ENCODE measurements around the gene IDH3B.
"Not testable (repeated sequence)": the region's sequence is repeated elsewhere in the genome, so short reads cannot be mapped to it uniquely, and the experiment has no call there.

IDH3B gene

DNA sequence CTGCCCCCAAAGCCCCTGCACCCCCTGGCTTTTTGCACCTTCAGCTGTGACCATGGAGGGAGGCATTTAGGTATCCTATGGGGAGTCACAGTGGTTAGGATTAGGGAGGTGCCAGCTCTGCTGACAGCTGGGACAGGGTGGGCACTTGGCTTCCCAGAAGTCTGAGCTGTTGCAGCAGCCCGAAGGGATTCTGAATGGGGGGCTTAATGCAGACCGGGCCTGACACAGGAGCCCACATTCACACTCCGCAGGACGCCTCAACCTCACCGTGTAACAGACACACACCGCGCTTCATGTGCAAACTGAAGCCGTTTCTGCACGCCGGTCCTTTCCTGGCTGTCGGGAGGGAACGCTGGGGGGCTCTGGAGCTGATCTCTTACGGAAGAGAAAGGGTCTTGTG lies 30.5 kb upstream of the IDH3B start:
- DNase-seq (ENCODE audit: low read depth) = no peak

DNA sequence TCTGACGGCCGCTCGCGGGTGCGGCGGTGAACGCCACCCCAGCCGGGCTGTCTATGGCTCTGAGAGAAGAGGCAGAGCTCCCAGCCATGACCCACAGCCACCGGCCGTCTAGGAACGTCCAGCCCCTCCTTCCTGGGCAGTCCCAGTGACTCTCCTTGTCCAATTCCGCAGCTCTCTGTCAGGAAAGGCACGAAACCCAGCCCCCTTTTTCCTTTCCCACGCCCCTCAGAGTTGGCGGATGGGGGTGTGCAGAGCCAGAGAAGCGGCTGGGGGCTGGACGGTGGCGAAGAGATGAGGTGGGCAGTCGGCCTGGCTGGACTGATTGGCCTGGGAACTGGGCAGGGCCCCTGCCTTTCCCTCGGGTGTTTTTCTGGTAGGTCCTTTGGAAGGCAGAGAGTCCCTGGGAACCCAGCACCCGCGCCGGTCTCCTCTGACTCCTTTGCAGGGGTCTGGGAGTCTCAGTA lies 30.0 kb upstream of the IDH3B start:
- no peak for DNase-seq (ENCODE audit: low read depth)

DNA sequence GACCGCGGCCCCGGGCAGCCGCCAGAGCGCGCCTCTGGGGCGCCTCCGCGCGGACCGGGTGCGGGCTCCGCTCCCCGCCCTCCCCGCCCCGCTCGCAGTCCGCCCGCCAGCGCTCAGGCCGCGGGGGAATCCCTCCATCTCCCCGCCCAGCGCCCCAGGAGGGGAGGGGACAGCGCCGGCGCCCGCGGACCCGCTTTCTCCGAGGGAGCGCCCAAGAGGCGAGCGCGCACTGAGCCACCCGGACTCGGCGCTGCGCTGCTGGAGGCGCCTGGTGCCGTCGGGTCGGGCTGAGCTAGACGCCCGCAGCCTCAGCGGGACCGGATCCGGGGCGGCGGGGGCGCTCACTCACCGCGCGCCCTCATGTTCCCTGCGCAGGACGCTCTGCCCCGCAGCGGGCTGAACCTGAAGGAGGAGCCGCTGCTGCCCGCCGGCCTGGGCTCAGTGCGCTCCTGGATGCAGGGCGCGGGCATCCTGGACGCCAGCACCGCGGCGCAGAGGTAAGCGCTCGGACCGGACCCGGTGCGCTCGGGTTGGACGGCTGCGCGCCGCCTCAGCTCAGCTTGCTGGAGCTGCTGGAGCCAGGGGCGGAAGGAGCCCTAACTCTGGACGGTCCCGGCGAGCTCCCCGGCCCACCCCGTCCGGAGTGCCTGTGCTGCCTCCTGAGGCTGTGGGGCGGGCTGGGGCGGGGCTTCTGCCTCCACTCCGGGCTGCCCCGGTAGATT lies 29.4 kb upstream of the IDH3B start:
- no peak for DNase-seq (ENCODE audit: low read depth)

DNA sequence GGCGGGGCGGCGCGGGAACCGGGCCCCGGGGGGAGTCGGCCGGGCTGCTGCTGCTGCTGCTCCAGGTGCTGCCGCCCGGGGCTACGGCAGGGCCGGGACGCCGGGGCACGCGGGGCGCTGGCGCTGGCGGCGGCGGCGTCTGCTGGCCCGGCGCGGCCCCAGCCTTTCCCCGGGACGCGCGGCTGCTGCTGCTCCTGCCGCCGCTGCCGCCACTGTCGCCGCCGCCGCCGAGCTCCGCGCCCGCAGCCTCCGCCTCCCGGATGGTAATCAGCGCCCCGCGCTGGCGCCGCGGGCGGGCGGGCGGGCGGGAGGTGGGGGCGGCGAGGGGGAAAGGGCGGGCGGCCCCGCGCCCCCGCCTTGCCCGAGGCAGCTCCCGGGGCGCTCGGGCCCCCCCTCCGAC lies 28.9 kb upstream of the IDH3B start:
- no peak for DNase-seq (ENCODE audit: low read depth)

DNA sequence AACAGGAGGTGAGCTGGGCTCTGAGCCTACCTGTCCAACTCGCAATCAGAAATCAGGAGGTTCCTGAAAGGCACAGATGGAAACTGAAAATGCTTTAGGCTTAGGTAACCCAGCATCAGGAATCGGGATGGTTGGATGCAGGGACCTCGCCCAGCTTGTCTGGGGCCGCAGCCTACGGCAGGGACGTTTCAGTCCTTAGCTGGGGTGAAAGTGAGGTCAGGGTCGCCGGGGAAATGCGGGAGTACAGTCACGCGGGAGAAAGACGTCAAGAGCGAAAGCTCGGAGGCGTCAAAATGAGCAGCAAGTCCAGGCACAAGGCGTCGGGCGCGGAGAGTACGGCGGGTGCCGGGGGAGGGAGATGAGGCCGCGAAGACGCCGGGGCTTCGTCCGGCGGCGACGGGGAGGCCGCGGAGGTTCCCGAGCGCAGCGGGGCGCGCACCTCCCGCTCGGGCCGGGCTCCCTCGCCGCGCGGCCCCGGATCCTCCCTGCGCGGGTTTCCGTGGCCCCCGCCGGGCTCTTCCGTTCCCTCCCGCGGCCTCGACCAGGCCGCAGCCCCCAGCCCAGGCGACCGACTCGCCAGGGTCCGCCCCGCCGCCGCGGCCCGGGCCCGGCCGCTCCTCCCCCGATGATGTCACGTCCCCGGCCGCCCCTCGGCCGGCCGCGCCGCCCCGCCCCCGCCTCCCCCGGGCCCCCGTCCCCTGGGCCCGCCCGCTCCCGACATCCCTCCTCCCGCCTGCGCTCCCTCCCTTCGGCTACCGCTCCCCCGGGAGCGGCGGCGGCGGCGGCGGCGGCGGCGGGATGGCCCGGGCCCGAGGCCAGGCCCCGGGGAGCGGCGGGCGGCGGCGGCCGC lies 28.2 kb upstream of the IDH3B start, which contains the start of gene EBF4:
TSS of gene EBF4 (plus strand) at position 745 of the 850 bp plus-strand sequence. CDS start 866 bp downstream, outside the sequence.
- no peak for DNase-seq (ENCODE audit: low read depth)

DNA sequence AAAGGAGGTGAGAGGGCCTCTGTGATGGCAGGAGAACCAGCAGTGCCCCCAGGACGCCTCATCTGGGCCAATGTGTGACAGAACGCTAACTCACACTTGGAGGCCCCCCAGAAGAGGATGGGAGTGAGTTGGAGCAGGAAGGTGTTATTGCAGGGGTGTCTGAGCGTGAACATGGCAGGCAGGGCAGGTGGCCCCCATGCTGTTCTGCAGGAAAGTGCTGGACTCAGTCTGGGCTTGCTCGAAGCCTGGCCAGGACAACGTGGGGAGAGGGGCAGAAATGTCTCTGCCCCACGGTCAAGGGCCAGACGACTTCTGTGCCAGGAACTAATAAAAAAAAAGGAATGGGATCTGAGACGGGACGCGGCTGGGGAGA lies 27.6 kb upstream of the IDH3B start:
- no peak for DNase-seq (ENCODE audit: low read depth)

DNA sequence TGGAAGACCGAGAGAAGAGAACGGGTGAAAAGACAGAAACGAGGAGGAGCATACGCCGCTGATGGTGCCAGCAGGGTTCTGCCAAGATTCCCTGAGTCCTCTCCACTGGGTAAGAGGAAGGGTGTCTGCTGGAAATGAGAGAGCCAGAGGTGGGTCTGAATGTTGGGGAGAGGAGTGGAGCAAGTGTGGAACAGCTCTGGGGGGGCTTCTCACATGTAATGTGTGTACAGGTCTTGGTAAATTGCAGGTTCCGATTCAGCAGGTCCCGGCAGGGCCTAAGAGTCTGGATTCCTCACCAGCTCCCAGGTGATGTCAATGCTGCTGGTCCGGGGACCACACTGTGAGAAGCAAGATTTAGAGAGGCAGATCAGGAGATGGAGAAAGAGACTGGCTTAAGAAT lies 27.1 kb upstream of the IDH3B start:
- no peak for DNase-seq (ENCODE audit: low read depth)

DNA sequence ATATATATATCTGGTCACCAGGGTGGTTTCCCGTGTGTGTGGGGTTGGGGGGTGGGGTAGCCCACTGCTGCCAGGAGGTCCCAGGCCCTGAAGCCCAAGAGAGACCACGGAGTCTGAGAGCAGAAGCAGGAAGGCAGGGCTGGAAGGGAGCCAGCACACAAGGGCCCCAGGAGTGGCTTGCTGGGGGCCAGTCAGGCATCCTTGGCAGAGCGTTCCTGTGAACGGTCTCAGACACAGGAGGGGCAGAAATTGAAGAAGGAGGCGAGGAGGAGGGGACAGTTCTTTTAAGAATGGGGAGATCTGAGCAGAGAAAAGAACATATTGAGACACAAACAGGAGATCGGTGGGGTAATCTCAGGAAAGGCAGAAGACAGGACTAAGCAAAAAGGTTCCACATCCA lies 26.7 kb upstream of the IDH3B start:
- DNase-seq (ENCODE audit: low read depth) = no peak

DNA sequence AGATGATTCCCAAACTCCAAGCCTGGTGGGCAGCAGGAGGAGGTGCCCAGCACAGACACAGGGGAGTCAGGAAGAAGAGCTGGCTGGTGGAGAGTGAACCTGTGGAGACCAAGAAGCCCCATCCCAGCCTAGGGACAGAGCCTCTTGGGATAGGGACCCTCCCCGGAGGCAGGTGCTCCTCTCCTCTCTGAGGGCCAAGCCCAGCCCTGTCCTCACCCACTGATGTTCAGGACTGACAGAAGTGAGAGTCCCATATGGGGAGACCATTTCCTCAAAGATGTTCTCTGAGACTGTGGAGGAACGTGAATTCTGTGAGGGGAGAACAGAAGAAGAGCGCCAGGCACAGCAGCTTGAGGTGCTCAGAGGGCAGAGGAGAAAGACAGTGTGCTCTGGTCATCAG lies 26.2 kb upstream of the IDH3B start:
- no peak for DNase-seq (ENCODE audit: low read depth)

DNA sequence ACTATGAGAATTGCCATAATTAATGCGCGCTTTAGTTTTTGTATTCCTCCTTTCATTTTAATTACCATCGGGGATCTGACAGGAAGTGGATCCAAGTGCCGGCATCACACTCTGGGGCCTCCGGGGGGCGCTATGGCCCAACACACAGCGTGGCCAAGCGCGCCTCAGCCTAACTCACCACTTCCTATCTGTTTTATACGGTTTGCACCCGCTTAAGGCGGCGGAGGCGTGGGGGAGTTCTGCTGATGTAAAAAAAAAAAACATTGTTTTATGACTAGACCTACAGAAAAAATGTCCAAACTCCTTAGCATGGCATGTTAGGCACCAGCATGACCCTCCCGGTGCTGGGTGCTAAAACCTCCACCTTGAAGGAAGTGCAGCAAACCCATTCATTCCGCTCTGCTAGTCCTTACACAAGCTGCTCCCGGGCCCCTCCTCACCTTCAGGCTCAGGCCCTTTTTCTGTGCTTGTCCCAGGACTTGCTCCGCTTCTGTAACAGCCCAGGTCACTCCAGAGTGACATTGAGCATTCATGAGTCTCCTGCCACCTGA lies 24.1 kb upstream of the IDH3B start:
- DNase-seq (ENCODE audit: low read depth) = no peak

DNA sequence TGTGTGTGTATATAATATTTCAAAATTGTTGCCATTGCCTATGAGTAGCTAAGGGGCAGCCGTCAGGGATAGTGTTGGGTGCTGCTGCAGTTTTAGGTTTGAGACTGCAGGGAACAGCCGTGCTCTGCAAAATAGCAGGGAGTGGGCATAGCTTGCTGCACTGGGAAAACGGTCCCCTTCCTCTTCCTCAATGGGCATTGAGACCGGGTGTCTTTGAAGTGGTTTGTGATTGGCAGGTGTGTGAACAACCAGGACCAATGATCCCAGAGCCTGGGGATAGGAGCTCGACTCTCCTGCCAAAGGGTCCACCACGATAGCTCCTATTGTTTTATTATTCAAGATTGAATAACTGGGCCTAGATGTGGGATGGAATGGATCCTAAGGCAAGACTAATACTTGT lies 23.5 kb upstream of the IDH3B start:
- no peak for DNase-seq (ENCODE audit: low read depth)

DNA sequence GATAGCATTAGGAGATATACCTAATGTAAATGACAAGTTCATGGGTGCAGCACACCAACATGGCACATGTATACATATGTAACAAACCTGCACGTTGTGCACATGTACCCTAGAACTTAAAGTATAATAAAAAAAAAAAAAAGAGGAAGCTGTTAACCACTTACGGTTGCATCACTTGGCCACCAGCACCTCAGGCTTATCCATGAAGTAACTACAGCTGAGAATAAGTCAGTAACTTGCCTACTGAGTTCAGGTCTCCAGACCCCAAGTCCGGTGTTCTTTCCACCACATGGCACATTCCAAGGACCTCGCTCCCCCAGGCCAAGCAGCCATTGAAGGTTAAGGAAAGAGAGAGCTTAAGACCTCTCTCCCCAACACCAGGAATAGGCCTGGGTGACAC lies 20.8 kb upstream of the IDH3B start:
- DNase-seq (ENCODE audit: low read depth) = not testable (repeated sequence)

DNA sequence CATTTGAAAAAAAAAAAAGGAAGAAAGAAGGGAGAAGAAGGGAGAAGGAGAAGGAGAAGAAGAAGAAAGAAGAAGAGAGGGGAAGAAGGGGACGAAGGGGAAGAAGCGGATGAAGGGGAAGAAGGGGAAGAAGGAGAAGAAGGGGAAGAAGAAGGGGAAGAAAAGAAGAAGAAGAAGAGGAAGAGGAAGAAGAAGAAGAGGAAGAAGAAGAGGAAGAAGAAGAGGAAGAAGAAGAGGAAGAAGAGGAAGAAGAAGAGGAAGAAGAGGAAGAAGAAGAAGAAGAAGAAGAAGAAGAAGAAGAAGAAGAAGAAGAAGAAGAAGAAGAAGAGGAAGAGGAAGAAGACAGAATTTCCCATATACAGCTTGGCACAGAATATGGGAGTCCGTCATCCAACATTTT lies 18.0 kb upstream of the IDH3B start:
- not testable (repeated sequence) for DNase-seq (ENCODE audit: low read depth)

DNA sequence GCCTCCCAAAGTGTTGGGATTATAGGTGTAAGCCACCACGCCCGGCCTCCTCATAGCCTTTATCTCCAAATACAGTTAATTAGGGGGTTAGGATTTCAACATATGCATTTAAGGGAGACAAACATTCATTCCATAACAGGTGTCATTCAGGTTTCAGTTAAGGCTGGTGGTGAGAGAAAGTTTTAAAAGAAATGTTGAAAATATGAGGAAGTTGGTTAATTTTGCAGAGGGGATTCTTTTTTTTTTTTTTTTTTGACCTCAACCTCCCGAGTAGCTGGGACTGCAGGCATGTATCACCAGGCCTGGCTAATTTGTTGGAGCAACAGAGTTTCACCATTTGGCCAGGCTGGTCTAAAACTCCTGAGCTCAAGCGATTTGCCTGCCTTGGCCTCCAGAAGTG lies 16.0 kb upstream of the IDH3B start:
- DNase-seq (ENCODE audit: low read depth) = no peak

DNA sequence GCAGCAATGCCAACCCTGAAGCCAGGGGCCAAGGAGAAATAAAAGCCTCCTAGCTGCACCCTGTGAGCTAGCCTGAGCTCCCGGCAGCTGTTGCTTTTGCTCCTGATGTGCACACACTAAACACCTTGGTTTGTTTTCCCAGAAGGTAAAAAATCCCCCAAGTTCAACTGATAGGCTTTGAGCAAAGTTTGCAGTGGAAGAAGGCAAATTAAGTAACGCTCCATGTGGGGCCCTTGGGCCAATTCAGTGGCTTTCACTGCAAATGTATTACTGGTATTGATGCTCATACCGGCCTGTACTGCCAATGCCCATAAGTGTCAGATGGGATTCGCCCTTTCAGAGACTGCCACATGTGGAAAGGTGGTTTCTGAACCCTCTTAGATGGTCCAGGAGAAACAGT lies 9.4 kb upstream of the IDH3B start:
- no peak for DNase-seq (ENCODE audit: low read depth)

DNA sequence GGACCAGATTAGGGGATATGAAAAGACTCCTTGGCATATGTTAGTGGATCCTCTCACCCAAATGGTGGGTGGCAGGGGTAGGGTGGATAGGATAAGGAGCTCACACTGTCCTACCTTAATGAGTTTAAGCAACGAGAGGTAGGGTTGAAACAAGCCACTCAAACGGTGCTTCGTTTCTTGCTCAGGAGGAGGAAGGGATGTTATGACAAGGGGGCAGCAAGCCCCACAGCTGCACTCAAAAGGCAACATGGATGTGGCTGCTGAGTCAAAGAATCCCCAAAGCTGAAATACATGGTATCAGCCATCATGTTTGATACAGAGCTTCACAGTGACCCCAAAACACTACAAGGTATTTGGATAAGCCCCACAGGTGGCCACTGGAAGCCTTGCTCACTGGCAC lies 8.4 kb upstream of the IDH3B start:
- DNase-seq (ENCODE audit: low read depth) = no peak

DNA sequence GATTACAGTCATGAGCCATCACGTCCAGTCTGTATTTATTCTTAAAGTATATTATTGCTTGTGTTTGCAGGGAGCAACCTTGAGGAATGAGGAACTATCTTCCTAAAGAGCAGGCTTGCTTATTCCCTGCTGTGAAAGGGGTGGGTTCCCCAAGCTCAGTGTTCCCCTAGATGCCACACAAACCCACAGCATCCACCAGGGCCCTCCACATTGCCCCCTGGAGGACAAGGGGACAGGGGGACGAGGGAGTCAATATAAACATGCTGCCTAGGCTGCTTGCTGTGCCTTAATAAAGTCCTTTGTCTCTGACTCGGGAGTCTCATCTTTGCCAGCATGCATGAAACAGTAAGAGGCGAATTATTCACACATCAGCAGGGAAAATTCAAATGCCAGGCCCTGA lies 8.0 kb upstream of the IDH3B start:
- no peak for DNase-seq (ENCODE audit: low read depth)

DNA sequence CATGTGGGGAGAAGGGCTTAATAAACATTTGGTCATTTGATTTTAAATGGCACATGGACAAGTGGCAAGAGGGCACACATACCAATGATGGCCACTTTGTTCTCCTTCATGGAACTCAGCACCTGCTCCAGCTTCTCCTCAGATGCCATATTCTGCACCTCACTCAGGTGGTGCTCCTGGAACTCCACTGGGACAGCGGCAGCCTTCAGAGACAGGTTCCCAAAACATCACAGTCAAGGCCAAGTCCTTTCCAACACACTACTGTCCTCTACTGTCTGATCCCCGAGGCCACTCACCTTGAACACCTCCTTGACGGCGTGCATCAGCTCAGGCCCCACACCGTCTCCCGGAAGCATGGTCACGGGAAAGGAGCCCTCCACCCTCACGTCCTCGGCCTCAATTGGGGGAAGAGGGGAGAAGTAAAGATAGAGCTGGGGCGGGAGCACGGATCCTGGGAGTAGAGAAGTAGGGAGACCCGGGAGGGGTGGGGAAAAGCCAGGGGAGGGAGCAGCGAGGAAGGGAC lies 591 bp downstream of the IDH3B start:
- no peak for DNase-seq (ENCODE audit: low read depth)

DNA sequence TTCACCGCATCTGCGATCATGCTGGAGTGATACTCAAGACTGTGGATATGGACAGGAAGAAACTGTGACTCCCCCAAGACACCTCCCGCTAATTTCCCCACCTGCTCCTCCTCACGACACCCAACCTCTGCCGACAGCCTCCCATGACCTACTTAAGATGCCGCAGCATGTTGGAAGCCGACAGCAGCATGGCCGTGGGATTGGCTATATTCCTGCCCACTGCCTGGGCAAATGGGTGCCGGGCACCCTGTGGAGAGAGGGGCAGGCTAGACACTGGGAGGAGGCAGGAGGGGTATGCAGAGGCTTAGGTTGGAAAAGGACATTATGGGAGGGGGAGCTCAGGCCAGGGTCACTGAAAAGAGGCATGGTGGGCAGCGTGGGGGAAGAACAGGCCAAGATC lies 4.5 kb downstream of the IDH3B start:
- DNase-seq (ENCODE audit: low read depth) = no peak

DNA sequence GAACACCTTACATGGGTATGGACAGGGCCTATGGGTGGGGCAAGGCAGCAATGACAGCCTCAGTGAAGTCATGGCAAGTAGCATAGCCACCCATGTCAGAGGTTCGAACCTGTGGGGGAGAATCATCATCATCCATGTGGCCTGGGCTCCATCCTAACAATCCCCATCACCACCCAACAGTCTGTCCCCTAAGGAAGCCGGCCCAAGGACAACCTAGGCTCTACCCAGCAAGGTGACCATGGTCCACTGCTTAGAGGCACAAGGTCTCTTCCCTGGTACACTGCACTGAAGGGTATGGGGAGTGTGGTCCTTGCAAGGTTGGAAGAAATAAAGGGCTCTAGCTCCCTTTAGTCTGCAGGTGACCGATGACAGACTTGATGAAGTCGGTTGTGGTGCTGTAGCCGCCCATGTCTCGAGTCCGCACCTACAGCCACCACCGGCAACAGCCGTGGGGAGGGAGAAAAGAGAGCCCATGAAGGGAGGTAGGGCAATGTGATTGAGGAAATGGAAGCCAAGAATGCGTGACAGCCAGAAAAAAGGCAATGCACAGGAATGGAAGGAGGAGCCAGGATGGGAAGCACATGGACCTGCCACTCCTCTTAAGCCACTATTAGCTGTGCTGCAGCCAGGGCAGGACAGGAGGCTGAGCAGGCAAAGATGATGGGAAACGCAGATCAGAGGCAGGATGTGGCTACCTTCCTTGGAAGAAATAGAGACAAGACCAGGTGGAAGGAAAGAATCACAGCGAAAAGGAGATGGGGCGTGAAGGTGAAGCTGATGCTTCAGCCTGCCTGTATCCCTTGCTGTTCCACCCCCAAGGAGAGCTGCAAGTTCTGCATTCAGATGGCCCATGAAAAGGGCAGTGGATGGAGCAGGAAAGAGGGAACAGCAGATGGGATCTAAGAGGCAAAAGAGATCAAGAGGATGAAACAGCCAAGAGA lies 5.3 kb downstream of the IDH3B start:
- DNase-seq (ENCODE audit: low read depth) = no peak

DNA sequence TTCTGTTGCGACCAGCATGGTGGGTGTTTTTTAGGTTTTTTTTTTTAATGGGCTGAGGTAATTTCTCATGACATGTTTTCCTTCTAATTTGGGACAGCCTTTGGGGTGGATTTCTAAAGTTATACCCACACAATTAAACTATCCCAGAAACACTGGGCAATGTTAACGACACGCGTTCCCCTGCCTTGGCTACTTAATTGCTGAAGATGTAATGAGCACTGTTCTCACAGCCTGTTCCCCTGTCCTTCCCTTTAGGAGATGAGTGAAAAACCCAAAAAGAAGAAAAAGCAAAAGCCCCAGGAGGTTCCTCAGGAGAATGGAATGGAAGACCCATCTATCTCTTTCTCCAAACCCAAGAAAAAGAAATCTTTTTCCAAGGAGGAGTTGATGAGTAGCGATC lies 6.3 kb downstream of the IDH3B start:
- no peak for DNase-seq (ENCODE audit: low read depth)

DNA sequence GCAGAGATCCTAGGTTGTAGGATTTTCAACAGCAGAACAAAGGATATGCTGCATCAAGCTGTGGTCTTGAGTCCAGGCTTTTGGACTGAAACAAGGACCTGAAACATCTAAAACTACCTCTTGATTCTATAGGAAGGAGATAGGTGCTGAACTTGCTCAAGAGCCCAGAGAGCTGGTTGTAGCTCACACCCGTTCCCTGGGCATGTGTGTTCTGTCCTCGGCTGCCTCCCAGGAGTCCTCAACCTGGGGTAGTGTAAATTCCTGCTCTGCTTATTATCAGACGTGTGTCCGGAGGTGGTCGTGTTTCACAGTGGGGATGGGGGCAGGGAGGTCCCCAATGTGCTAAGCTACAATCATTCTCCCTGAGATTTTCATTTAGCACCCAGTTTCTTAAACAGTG lies 6.8 kb downstream of the IDH3B start:
- DNase-seq (ENCODE audit: low read depth) = no peak

Data from GM04503 (cell line).